Common myeloid progenitor, CD34-positive (primary cell): Measurements from ENCODE around the gene METTL8.

Source experiments
- CTCF ChIA-PET: fragments of 350-600 bp; sonication (Branson Sonifier 250); formaldehyde crosslinking; loops from one replicate; lab custom pipeline; 2021; ENCODE audit warnings: antibody characterized with exemption; lab: Charles Lee
- POLR2A ChIA-PET: fragments of 350-600 bp; sonication (Branson Sonifier 250); formaldehyde crosslinking; loops from one replicate; lab custom pipeline; 2021; ENCODE audit warnings: antibody characterized with exemption; lab: Charles Lee
- DNase-seq, 3 donors: peaks; one replicate each; pipeline versions ENCODE4 v3.0.0 to v3.0.0-alpha.2; 2013
- H3K27ac ChIP-seq, 2 experiments: 1 replicate in 1 of 2; 2 replicates in 1 of 2; pipeline ENCODE4 v1.7.0; 2013; ENCODE audit warnings: inconsistent platforms in 2 of 2, low read length in 2 of 2, mild to moderate bottlenecking in 2 of 2, low read depth in 1 of 2, moderate library complexity in 1 of 2; ENCODE audit not compliant: severe bottlenecking in 2 of 2, insufficient read depth in 1 of 2, poor library complexity in 1 of 2
- H3K27me3 ChIP-seq, 5 experiments: replicated peaks in 2 of 5; 1 replicate in 3 of 5; 2 replicates in 2 of 5; pipeline versions ENCODE4 v1.6.1 to v1.7.0; 2013; ENCODE audit warnings: low read length in 4 of 5, mild to moderate bottlenecking in 2 of 5, moderate library complexity in 2 of 5, inconsistent platforms in 1 of 5; ENCODE audit not compliant: insufficient read depth in 5 of 5, control insufficient read depth in 4 of 5
- H3K36me3 ChIP-seq, 4 experiments: 1 replicate in 2 of 4; 2 replicates in 2 of 4; pipeline versions ENCODE4 v1.6.1 to v1.7.0; 2013; ENCODE audit warnings: low read length in 3 of 4, control low read depth in 1 of 4, mild to moderate bottlenecking in 1 of 4; ENCODE audit not compliant: control insufficient read depth in 4 of 4, insufficient read depth in 4 of 4
- H3K4me1 ChIP-seq, 4 experiments: 1 replicate in 3 of 4; 2 replicates in 1 of 4; pipeline versions ENCODE4 v1.6.1 to v1.7.1; 2013; ENCODE audit warnings: low read length in 3 of 4, mild to moderate bottlenecking in 3 of 4, control low read depth in 1 of 4, inconsistent platforms in 1 of 4, moderate library complexity in 1 of 4; ENCODE audit not compliant: control insufficient read depth in 4 of 4, insufficient read depth in 4 of 4; ENCODE audit errors: control extremely low read depth in 1 of 4
- H3K4me3 ChIP-seq, 7 experiments: 1 replicate in 4 of 7; 2 replicates in 3 of 7; pipeline versions ENCODE4 v1.5.1 to v1.7.0; 2013; ENCODE audit warnings: mild to moderate bottlenecking in 7 of 7, low read length in 6 of 7, moderate library complexity in 6 of 7, inconsistent platforms in 2 of 7, low read depth in 2 of 7, control low read depth in 1 of 7; ENCODE audit not compliant: insufficient read depth in 4 of 7, control insufficient read depth in 1 of 7; ENCODE audit errors: extremely low read depth in 1 of 7
- H3K9me3 ChIP-seq, 5 experiments: 1 replicate in 4 of 5; 2 replicates in 1 of 5; pipeline versions ENCODE4 v1.6.1 to v1.7.1; 2013; ENCODE audit warnings: low read length in 4 of 5, mild to moderate bottlenecking in 2 of 5, inconsistent platforms in 1 of 5, low read depth in 1 of 5, moderate library complexity in 1 of 5; ENCODE audit not compliant: control insufficient read depth in 4 of 5, insufficient read depth in 2 of 5; ENCODE audit errors: control extremely low read depth in 1 of 5
- WGBS: methylation state at CpG from one replicate; pipeline ENCODE4 v1.1.5; 2013; ENCODE audit not compliant: insufficient coverage; 5-methylcytosine and 5-hydroxymethylcytosine counted together

Gene METTL8

DNA sequence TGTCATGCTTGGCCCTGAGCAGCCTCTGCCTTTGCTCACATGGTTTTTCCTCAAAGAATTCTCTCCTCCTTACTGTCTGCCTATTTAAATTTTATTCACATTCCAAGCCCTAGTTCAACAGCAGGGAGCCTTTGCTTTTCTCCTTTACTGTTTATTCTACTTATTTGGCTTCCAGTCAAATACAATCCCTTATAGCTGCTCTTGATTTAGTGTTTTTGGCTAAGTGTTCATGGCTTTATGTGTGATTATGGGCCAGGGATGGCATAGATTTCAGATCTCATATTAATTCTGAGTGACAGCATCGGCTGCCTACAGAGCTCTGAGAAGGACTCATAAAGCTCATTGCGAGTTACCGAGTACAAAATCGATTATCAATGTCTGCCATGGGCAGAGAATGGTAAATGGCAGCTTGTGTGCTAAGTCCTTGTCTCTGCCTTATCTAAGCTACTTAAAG is 106.7 kb downstream of the METTL8 start:
- no peaks in the 10 kb centered on the region for H3K27me3 ChIP-seq
- ChIA-PET POLR2A (interaction anchor here (1.7 kb wide), 1 partner anchor 21 kb away, joined by 3 read pairs; no protein-coding TSS in a partner anchor), CTCF (no interaction called here)
- no peak overlapping the region for H3K4me3 ChIP-seq
- no peaks in the 10 kb centered on the region for H3K9me3 ChIP-seq
- H3K36me3 ChIP-seq = no peaks in the 10 kb centered on the region
- WGBS = 94% methylated on average over 4 of the region's 4 CpGs
- no peak overlapping the region for H3K27ac ChIP-seq
- no peak for DNase-seq
- H3K4me1 ChIP-seq = peaks cover 10 to 29% (median 18%) of the 10 kb centered on the region in 4 experiments

DNA sequence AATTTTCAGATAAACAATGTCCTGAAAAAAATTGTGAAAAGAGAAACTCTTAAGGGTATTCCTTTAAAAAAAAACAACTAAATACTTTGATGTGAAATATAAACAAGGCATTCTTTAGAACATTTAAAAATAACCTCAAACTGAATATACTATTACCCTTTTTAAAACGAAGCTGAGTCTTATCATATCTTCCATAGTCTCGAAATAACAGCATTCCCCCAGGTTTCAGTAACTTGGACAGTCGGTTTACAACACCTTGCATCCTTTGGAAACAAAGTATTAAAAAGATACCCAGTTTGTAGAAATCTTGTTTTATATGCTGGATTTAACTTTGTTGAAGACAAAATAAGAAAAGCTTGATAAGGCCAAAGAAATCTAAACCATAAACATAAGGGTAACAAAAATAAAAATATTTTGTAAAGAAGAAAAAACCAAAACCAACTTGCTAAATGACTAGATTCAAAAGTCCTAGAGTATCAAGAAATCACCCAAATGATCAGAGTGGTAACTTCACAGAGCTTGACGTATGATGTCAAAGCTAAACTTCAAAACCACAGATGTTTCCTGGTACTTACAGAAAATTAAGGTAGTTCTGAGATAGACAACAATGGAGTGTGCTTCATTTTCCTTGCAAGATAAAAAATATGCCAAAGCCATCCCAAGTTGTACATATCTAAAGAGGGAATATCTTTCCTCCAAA is 107.8 kb downstream of the METTL8 start:
- H3K4me1 ChIP-seq = peaks cover 10 to 29% (median 18%) of the 10 kb centered on the region in 4 experiments
- peak in 2 of 3 donors; percentile 29 to 49 for DNase-seq
- H3K27me3 ChIP-seq = no peaks in the 10 kb centered on the region
- H3K4me3 ChIP-seq = no peak overlapping the region
- H3K9me3 ChIP-seq = no peaks in the 10 kb centered on the region
- CTCF ChIA-PET = interaction anchor here (0.7 kb wide), 1 partner anchor 23 kb away, joined by 3 read pairs; no protein-coding TSS in a partner anchor
- POLR2A ChIA-PET = no interaction called here
- 100% methylated on average over 2 of the region's 4 CpGs for WGBS
- H3K36me3 ChIP-seq = no peaks in the 10 kb centered on the region
- H3K27ac ChIP-seq = no peak overlapping the region

DNA sequence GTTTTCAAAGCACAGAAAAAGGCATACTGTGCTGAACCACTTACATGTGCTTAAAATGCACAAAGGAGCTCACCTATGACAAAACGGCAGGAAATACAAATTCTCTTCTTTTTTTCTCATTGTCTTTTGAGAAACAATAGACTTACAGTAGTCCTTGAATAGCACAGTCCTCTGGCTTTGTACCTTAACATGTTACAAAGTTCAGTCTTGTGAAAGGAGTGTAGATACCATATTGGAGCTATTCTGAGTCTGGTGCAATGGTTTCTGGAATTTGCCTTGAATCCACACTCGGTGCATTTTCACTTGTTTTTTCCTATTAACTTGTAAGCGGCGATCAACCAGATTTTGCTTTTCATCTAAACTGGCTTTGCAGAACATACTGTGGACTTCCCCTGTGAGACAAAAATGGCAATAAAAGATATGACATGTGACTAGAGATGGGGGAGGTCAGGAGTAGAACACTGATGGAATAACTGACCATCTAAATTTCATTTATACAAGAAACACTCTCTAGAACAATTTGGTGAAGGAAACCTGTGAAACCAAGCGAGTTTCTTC is 109.7 kb downstream of the METTL8 start:
- 72% methylated on average over 3 of the region's 5 CpGs for WGBS
- Histone ChIP-seq H3K27me3 (no peaks in the 10 kb centered on the region), H3K4me3 (no peak overlapping the region), H3K27ac (no peak overlapping the region), H3K4me1 (peaks cover 10 to 29% (median 18%) of the 10 kb centered on the region in 4 experiments), H3K9me3 (no peaks in the 10 kb centered on the region), H3K36me3 (peaks cover 0 to 3% (median 0%) of the 10 kb centered on the region in 4 experiments)
- ChIA-PET POLR2A (no interaction called here), CTCF (interaction anchor here (1.4 to 2.4 kb wide), 2 partner anchors 10 to 24 kb away, joined by 3 to 10 read pairs; no protein-coding TSS in a partner anchor)
- no peak for DNase-seq

DNA sequence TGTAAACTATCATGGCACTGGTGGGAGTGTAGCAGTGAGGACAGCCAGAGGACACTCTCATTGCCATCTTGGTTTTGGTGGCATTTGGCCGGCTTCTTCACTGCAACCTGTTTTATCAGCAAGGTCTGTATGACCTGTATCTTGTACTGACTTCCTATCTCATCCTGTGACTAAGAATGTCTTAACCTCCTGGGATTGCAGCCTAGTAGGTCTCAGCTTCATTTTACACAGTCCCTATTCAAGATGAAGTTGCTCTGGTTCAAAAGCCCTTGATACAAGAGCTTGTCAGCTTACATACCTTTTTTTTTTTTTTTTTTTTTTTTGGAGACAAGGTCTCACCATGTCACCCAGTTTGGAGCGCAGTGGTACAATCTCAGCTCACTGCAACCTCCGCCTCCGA is 110.9 kb downstream of the METTL8 start:
- CTCF ChIA-PET = interaction anchor here (2.4 kb wide), 1 partner anchor 11 kb away, joined by 10 read pairs; no protein-coding TSS in a partner anchor
- DNase-seq = peak in 1 of 3 donors; percentile 6
- H3K36me3 ChIP-seq = peaks cover 0 to 3% (median 0%) of the 10 kb centered on the region in 4 experiments
- no peak overlapping the region for H3K27ac ChIP-seq
- no peak overlapping the region for H3K4me3 ChIP-seq
- 90% methylated on average over 4 of the region's 4 CpGs for WGBS
- H3K27me3 ChIP-seq = no peaks in the 10 kb centered on the region
- H3K9me3 ChIP-seq = no peaks in the 10 kb centered on the region
- H3K4me1 ChIP-seq = peaks cover 10 to 33% (median 20%) of the 10 kb centered on the region in 4 experiments
- POLR2A ChIA-PET = no interaction called here

DNA sequence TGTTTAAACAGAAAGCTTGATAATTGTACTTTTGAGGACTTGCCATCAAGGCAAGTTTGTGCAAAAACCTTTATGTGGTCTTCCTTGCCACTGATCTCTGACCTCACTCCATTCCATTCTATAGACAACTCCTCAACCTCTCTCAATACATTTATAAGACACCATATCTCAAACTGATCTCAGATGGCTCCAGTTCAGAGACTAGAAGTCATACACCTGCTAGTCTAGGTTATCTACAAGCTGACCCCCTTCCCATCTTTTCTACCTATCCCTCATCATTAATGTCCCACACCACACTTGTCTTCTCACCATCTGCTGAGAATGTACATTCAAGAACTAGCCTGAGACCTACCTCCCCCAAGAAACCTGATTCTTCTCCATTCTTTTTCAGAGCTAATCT is 113.1 kb downstream of the METTL8 start:
- Histone ChIP-seq H3K27ac (no peak overlapping the region), H3K27me3 (no peaks in the 10 kb centered on the region), H3K4me3 (no peak overlapping the region), H3K36me3 (peaks cover 0 to 3% (median 1%) of the 10 kb centered on the region in 4 experiments), H3K4me1 (peaks cover 3 to 25% (median 14%) of the 10 kb centered on the region in 4 experiments), H3K9me3 (no peaks in the 10 kb centered on the region)
- CTCF ChIA-PET = interaction anchor here (1.2 kb wide), 1 partner anchor 162 kb away, joined by 3 read pairs; no protein-coding TSS in a partner anchor
- POLR2A ChIA-PET = no interaction called here
- no peak for DNase-seq

DNA sequence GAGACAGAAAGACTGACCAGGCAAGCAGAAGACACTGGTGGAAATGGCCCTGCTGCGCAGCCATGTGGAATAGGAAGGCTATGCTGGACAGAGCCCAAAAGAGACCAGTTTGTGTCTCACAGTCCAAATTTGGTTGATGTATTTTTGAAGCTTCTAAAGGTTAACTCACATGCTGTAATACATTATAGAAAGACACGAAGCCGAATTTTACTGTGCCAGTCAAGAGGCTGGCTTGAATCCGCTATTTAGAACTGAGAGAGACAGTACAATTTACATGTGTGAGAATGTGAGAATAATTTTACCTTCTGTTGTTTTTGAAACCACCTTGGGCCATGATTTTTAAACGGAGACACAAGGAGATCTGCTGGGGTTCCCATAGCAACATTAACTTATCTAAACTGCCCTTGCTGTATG is 113.6 kb downstream of the METTL8 start:
- Histone ChIP-seq H3K27ac (no peak overlapping the region), H3K4me1 (peaks cover 3 to 25% (median 14%) of the 10 kb centered on the region in 4 experiments), H3K27me3 (no peaks in the 10 kb centered on the region), H3K4me3 (no peak overlapping the region), H3K36me3 (peaks cover 0 to 3% (median 1%) of the 10 kb centered on the region in 4 experiments), H3K9me3 (no peaks in the 10 kb centered on the region)
- DNase-seq = no peak
- WGBS = 100% methylated on average over 4 of the region's 5 CpGs
- ChIA-PET POLR2A (no interaction called here), CTCF (no interaction called here)
